Lower leg skin (tissue), 4 donors: ENCODE results near the gene PTGES. TPM values are rescaled to one million over a fixed set of nuclear protein-coding genes. Genes with fewer than 3 reads are reported as not detected.

Experiments used
- DNase-seq, 2 donors: peaks; one replicate each; pipeline ENCODE4 v3.0.0-alpha.2; 2019; ENCODE audit warnings: low spot score in 2 of 2
- H3K4me3 ChIP-seq: fragments of 200-600 bp; sonication (generic); 2 replicates; pipeline ENCODE4 v1.5.1; 2017; ENCODE audit warnings: mild to moderate bottlenecking, low read depth; ENCODE audit not compliant: poor library complexity, severe bottlenecking
- CTCF ChIP-seq, 3 donors: fragments of 450-650 bp; IDR thresholded peaks; one replicate each; pipeline ENCODE4 v1.5.1; 2016; ENCODE audit warnings: antibody characterized with exemption in 3 of 3, mild to moderate bottlenecking in 3 of 3, moderate library complexity in 2 of 3
- POLR2A ChIP-seq, 2 donors: fragments of 450-650 bp; IDR thresholded peaks; one replicate each; pipeline ENCODE4 v1.6.1; 2016 to 2017; ENCODE audit warnings: antibody characterized with exemption in 2 of 2, mild to moderate bottlenecking in 1 of 2, moderate library complexity in 1 of 2
- WGBS, 2 donors: methylation state at CpG; one replicate each; pipeline ENCODE4 v1.1.5; 2018; 5-methylcytosine and 5-hydroxymethylcytosine counted together
- intact Hi-C: fragments of 100-400 bp; cut with DNase I; formaldehyde crosslinking; loops from one replicate; pipeline ENCODE4 v1.15.0; 2023; ENCODE audit warnings: low total_unique reads
- total RNA-seq, 4 donors: library from RNA; depleted of rRNA; stranded (reverse); fragments of >200 nt; gene quantifications; one replicate each; pipeline ENCODE4 v1.1.0, GENCODE V29; 2016

The PTGES gene
- total RNA-seq, 4 donors from 2014 or later: 14.4 to 28.7 (median 23.2) TPM

- no peak overlapping the region for H3K4me3 ChIP-seq
- intact Hi-C loops: no loop called here
- no peak for TF ChIP-seq CTCF (IDR thresholded peaks at IDR 0.05)
- no peak for TF ChIP-seq POLR2A (IDR thresholded peaks at IDR 0.05)
- DNase-seq: no peak
- WGBS, 2 donors: 63 to 73% methylated on average over 7 of the region's 7 CpGs
Measured at GRCh38 chr9:129745200-129745599, 7.6 kb downstream of the PTGES start.

- intact Hi-C loops: no loop called here
- 86 to 94% methylated on average over 13 of the region's 13 CpGs for WGBS, 2 donors
- H3K4me3 ChIP-seq: no peak overlapping the region
- TF ChIP-seq CTCF (IDR thresholded peaks at IDR 0.05): no peak
- TF ChIP-seq POLR2A (IDR thresholded peaks at IDR 0.05): no peak
- no peak for DNase-seq
Measured at GRCh38 chr9:129740666-129741464, 12.0 kb downstream of the PTGES start.

- 81% methylated on average over 7 of the region's 7 CpGs for WGBS, 2 donors
- DNase-seq: no peak
- intact Hi-C loops: no loop called here
- no peak overlapping the region for H3K4me3 ChIP-seq
- TF ChIP-seq CTCF (IDR thresholded peaks at IDR 0.05): no peak
Measured at GRCh38 chr9:129740174-129740573, 12.7 kb downstream of the PTGES start.

- no peak overlapping the region for H3K4me3 ChIP-seq
- intact Hi-C loops: no loop called here
- no peak for TF ChIP-seq POLR2A (IDR thresholded peaks at IDR 0.05)
- TF ChIP-seq CTCF (IDR thresholded peaks at IDR 0.05): no peak
- no peak for DNase-seq
- 95 to 96% methylated on average over 16 of the region's 16 CpGs for WGBS, 2 donors
Measured at GRCh38 chr9:129739432-129739831, 13.4 kb downstream of the PTGES start.

- 1 to 9% methylated on average over 22 to 41 of the region's 48 CpGs for WGBS, 2 donors
- peak overlapping the region; percentile 18 for H3K4me3 ChIP-seq
- peak; percentile 86 to 98 for DNase-seq
- TF ChIP-seq CTCF (IDR thresholded peaks at IDR 0.05): peak in 2 of 3 donors; percentile 24 to 88
- no peak for TF ChIP-seq POLR2A (IDR thresholded peaks at IDR 0.05)
- intact Hi-C loops: loop anchor here (2.0 kb wide), 1 partner anchor 45 kb away; no protein-coding TSS in a partner anchor
Measured at GRCh38 chr9:129737479-129738274, 15.2 kb downstream of the PTGES start.
